GM21825 (cell line): ENCODE results near the gene ANXA4.
"Not testable (repeated sequence)": the region's sequence is repeated elsewhere in the genome, so short reads cannot be mapped to it uniquely, and the experiment has no call there.

Experiments
- ATAC-seq: cut with Tn5 transposase; IDR thresholded peaks from one replicate; pipeline ENCODE4 v1.9.1; 2021; ENCODE audit warnings: mild to moderate bottlenecking, moderate library complexity; ENCODE audit not compliant: unreplicated experiment

Gene ANXA4

DNA sequence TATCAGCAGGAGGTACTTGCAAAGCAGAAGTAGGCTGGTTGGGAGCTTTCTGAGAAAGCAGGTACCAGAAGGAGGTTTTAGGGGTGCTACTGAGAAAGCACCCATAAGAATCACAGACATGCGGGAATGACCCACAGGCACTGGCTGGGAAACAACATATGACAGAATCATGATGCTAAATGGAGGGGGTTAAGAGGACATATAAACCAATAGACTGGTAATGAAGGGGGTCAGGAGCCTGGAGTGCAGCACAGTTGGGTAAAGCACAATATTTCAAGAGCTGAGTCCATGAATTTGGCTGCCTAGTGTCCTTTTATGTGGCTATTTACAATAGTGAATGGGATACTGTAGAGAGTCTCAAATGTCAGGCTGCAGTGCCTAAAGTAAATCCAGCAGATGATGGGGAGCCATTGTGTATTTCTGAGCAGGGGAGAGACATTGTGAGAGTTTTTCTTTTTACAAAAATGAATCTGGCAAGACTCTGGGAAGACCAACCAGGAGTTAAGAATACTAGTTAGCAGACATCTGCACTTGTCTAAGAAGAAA is 59.9 kb downstream of the ANXA4 start:
- ATAC-seq: no peak

DNA sequence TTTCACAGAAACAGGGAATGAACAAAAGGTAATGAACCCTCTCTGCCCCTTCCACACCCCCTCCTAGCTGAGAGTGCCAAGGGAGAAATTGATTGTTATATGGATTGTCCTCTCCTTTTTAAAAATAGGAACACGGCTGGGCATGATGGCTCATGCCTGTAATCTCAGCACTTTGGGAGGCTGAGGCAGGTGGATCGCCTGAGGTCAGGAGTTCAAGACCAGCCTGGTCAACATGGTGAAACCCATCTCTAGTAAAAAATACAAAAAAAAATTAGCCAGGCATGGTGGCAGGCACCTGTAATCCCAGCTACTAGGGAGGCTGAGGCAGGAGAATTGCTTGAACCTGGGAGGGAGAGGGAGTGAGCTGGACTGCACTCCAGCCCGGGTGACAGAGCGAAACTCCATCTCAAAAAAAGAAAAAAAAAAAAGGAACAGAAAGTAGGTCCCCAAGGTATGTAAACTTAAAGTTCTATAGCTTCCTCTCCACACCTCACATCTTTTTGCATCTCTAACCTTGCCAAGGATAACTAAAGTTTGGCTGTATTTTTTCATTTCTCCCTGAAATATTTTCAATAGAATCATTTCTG is 60.9 kb downstream of the ANXA4 start:
- not testable (repeated sequence) for ATAC-seq

GRCh38 chr2:69804416-69804815 is 62.5 kb downstream of the ANXA4 start:
- no peak for ATAC-seq

- no peak for ATAC-seq
Measured at GRCh38 chr2:69805887-69806286, 64.0 kb downstream of the ANXA4 start.

DNA sequence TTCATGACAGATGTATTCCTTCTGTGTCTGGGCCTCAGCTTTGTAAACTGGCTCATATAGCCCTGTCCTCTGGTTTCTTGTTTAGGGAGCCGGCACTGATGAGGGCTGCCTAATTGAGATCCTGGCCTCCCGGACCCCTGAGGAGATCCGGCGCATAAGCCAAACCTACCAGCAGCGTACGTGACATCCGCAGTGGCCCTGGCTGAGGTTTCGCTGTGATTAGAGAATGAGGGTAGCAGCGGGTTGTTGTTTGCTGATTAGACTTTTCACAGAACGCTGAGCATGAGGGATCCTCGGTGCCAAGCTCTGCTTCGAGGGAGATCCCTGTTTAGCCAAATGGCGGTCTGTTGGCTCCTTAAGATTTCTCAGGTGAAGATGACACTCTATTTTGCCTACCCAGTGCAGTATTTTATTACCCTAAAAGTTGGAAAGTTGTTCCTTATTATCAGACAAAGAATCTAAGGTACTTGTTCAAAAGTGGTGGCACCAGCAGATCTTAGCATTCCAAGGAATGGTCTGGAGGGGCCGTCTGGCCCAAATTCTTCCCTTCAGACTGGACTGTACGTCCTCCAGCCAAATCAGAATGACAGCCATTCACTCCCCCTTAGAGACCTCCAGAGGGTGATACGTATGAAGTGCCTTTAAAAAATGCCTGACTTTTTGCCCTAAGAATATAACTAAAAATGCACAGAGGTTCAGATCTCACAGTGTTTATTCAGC is 66.0 kb downstream of the ANXA4 start:
- ATAC-seq: no peak

DNA sequence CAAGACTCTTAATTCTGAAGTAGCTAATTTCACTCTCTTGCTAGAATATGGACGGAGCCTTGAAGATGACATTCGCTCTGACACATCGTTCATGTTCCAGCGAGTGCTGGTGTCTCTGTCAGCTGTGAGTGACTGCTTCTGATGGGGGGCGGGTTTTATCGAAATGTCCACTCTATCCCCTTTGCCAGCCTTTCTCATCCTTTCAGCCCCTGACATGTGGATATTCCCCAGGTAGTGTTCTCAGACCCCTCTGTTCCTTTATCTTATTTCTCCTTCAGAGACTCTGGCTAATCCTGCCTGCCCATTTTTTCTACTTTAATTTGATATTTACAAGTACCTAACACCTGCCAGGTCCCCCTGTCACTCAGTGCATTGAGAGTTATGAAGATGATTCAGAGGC is 68.6 kb downstream of the ANXA4 start:
- no peak for ATAC-seq

DNA sequence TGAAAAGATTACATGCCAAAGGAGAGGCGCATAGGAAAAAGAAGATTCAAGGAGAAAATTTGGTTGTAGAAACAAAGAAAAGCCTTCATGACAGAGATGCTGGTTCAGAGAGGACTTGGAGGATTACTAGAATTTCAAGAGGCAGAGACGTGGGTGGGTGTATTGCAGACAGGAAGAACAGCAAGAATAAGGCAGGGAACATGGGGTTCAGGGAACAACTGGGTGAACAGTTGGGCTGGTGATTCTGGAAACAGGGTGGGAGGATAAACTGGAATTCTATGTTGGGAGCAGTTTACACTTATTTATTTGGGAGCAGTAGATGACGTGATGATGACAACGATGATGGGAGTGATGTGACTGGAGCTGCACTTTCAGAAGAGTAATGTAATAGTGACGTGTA is 69.1 kb downstream of the ANXA4 start:
- no peak for ATAC-seq

DNA sequence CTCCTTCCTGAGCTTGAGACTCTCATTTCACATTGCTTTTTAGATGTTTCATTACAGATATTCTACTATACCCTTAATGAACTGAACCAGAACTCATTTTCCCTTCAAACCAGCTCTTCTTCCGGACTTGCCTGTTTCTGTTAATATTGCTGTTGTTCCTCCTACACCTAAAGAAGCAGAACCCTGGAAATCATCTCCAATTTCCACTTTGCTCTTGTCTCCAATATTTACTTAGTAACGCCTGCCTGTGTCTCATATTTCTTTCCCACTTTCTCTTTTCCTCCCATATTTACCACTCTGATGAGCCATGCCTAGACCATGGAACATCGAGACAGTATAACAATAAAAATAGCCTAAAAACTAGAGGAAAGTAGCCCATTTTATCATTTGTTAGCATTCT is 69.7 kb downstream of the ANXA4 start:
- no peak for ATAC-seq

GRCh38 chr2:69815717-69816116 is 73.8 kb downstream of the ANXA4 start:
- ATAC-seq: no peak

GRCh38 chr2:69816923-69817542 is 75.1 kb downstream of the ANXA4 start:
- peak; percentile 54 for ATAC-seq

GRCh38 chr2:69817729-69818501 is 76.0 kb downstream of the ANXA4 start:
- no peak for ATAC-seq

DNA sequence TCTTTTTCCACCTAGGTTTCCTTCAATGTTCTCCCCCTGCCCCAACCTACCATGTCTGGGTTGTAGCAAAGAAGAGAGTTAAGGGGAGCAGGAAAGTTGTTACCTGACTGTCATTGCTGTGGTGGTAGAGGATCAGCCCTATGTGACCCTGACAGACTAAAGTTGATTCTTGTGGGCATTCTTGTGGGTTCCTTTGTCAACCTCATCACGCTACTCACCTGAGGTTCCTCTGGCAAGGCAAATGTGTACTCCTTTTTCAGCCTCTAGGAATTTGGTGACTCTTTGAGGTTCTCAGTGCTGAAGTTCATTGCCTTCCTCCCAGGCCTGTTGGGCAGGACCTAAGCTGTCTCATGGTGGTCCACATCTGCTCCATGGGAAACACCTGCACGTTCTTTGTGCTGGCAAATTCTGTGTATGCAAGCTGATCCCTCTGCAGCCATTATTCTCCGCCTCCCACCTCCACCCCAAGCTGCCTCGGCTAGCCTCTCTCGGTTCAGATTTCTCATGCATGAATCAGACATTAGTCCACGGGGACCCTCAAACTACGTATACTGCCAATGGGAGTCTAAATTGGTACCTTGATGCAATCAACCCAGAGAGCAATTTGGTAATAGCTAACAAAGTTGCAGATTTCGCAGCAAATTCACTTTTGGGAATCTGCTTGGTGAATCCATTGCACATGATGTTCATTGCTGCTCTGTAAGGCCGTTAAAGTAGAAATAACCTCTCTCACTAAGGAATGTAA is 86.0 kb downstream of the ANXA4 start:
- ATAC-seq: no peak

- peak; percentile 4 for ATAC-seq
Measured at GRCh38 chr2:69828938-69829255, 87.0 kb downstream of the ANXA4 start.

GRCh38 chr2:69829256-69830044 is 87.5 kb downstream of the ANXA4 start, which contains the start of gene GMCL1:
TSS of gene GMCL1 (plus strand) at chr2:69829660. CDS start at chr2:69829893, 233 bp downstream.
- peak; percentile 85 for ATAC-seq

- ATAC-seq: peak; percentile 35
Measured at GRCh38 chr2:69830045-69830905, 88.3 kb downstream of the ANXA4 start.

- not testable (repeated sequence) for ATAC-seq
Measured at GRCh38 chr2:69830906-69831241, 88.9 kb downstream of the ANXA4 start.

DNA sequence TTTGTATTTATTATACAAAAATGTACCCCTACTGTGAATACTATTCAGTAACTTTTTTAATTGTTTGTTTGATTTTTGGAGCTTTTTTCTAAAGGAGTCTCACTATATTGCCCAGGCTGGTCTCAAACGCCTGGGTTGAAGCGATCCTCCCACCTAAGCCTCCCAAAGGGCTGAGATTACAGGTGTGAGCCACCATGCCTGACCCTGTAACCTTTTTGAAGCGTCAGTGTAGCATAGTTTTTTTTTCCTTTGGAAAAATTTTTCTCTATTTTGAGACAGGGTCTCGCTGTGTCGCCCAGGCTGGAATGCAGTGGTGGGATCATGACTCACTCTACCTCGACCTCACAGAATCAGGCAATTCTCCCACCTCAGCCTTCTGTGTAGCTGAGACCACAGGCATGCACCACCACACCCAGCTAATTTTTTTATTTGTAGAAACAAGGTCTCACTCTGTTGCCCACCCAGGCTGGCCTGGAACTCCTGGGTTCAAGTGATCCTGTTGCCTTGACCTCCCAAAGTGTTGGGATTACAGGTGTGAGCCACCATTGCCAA is 89.5 kb downstream of the ANXA4 start:
- ATAC-seq: no peak

- no peak for ATAC-seq
Measured at GRCh38 chr2:69833752-69834151, 91.8 kb downstream of the ANXA4 start.

GRCh38 chr2:69835666-69836065 is 93.7 kb downstream of the ANXA4 start:
- no peak for ATAC-seq
